K562 (cell line): ENCODE measurements around the gene GPN3. TPM values are rescaled to one million over a fixed set of nuclear protein-coding genes. Genes with fewer than 3 reads are reported as not detected.

Experiments used
- BCLAF1 ChIP-seq, 2 experiments: fragments of 450-650 bp in 1 of 2; IDR thresholded peaks; 2 replicates each; pipeline ENCODE4 v1.6.1; 2011 to 2017; ENCODE audit warnings: low read depth in 2 of 2, antibody characterized with exemption in 1 of 2, borderline replicate concordance in 1 of 2, low read length in 1 of 2, mild to moderate bottlenecking in 1 of 2, mixed read lengths in 1 of 2; ENCODE audit not compliant: control insufficient read depth in 1 of 2
- CC2D1A ChIP-seq: fragments of 450-650 bp; IDR thresholded peaks from 2 replicates; pipeline ENCODE4 v1.6.1; 2017; ENCODE audit warnings: mild to moderate bottlenecking
- CREB3L1 ChIP-seq: fragments of 450-650 bp; IDR thresholded peaks from 2 replicates; pipeline ENCODE4 v1.6.1; 2014; ENCODE audit warnings: low read depth, mild to moderate bottlenecking, moderate library complexity, borderline replicate concordance
- DNMT1 ChIP-seq: fragments of 450-650 bp; IDR thresholded peaks from 2 replicates; pipeline ENCODE4 v1.6.1; 2016; ENCODE audit warnings: antibody characterized with exemption, mild to moderate bottlenecking
- EP300 ChIP-seq: IDR thresholded peaks from 2 replicates; pipeline ENCODE4 v1.6.1; 2012; ENCODE audit warnings: low read length, improper control_type of control experiment
- FOXP1 ChIP-seq: sonication (generic); formaldehyde crosslinking; IDR thresholded peaks from 2 replicates; pipeline ENCODE4 v1.8.0; 2022; ENCODE audit warnings: mild to moderate bottlenecking, missing genetic modification reagents
- GTF2A2 ChIP-seq: IDR thresholded peaks from 2 replicates; pipeline ENCODE4 v1.6.1; 2016; ENCODE audit warnings: mild to moderate bottlenecking, missing genetic modification characterization, missing compliant biosample characterization
- GTF3C2 ChIP-seq: IDR thresholded peaks from 3 replicates; pipeline ENCODE4 v1.6.1; 2011; ENCODE audit warnings: borderline replicate concordance, mild to moderate bottlenecking, moderate library complexity; ENCODE audit not compliant: insufficient read length; ENCODE audit errors: extremely low read depth
- HNRNPH1 ChIP-seq: fragments of 200-400 bp; formaldehyde crosslinking; optimal IDR thresholded peaks from 2 replicates; pipeline ENCODE3; 2017; ENCODE audit warnings: low read depth, mild to moderate bottlenecking, low read length, moderate library complexity
- MCM3 ChIP-seq: fragments of 450-650 bp; IDR thresholded peaks from 2 replicates; pipeline ENCODE4 v1.6.1; 2016
- MLX ChIP-seq, 2 experiments: fragments of 450-650 bp in 1 of 2; sonication (generic) in 1 of 2; formaldehyde crosslinking; conservative IDR thresholded peaks; 2 replicates each; pipeline versions ENCODE4 v1.4.0 to v1.8.1; 2020 to 2022; ENCODE audit warnings: mild to moderate bottlenecking in 1 of 2, missing genetic modification reagents in 1 of 2
- NCOA4 ChIP-seq: fragments of 450-650 bp; IDR thresholded peaks from 2 replicates; pipeline ENCODE4 v1.6.1; 2018; ENCODE audit warnings: mild to moderate bottlenecking; ENCODE audit not compliant: partially characterized antibody
- NUFIP1 ChIP-seq: fragments of 450-650 bp; IDR thresholded peaks from 2 replicates; pipeline ENCODE4 v1.6.1; 2018; ENCODE audit not compliant: partially characterized antibody
- RAD21 ChIP-seq, 2 experiments: fragments of 250-450 bp in 1 of 2; fragments of 450-650 bp in 1 of 2; sonication (Bioruptor Pico) in 1 of 2; formaldehyde crosslinking in 1 of 2; IDR thresholded peaks in 1 of 2; conservative IDR thresholded peaks in 1 of 2; 2 replicates each; pipeline versions ENCODE4 v1.4.0 to v1.8.0; 2020 to 2022; ENCODE audit warnings: mild to moderate bottlenecking in 2 of 2, moderate library complexity in 1 of 2
- TAF1 ChIP-seq: IDR thresholded peaks from 2 replicates; pipeline ENCODE4 v1.6.1; 2011; ENCODE audit warnings: mild to moderate bottlenecking, low read length, moderate library complexity; ENCODE audit not compliant: insufficient read depth, control insufficient read depth, severe bottlenecking; ENCODE audit errors: extremely low read depth
- TAF9B ChIP-seq: fragments of 450-650 bp; IDR thresholded peaks from 2 replicates; pipeline ENCODE4 v1.6.1; 2018; ENCODE audit warnings: mild to moderate bottlenecking; ENCODE audit not compliant: partially characterized antibody
- TRIM24 ChIP-seq, 2 experiments: fragments of 450-650 bp; IDR thresholded peaks; 2 replicates each; pipeline ENCODE4 v1.6.1; 2016
- ZNF165 ChIP-seq: fragments of 250-450 bp; sonication (Bioruptor Pico); IDR thresholded peaks from 2 replicates; pipeline ENCODE4 v1.4.0; 2020; ENCODE audit warnings: borderline replicate concordance
- polyA plus RNA-seq, 8 experiments: library from polyadenylated mRNA; depleted of rRNA in 4 of 8; stranded (reverse) in 5 of 8; unstranded in 3 of 8; fragments of >200 nt; fragmentation: Nextera tagmentation in 2 of 8; fragmentation: Illumina TruSeq in 1 of 8; extraction: Ambion mirVana in 2 of 8; extraction: Trizol in 1 of 8; gene quantifications; 2 replicates each; pipeline versions ENCODE4 v1.2.1 to v1.2.3, GENCODE V29; 2011 to 2014; ENCODE audit warnings: inconsistent platforms in 1 of 8, missing spikeins in 1 of 8
- total RNA-seq, 7 experiments: library from RNA; depleted of rRNA in 6 of 7; stranded (reverse); fragments of >200 nt in 6 of 7; fragmentation: Illumina TruSeq in 2 of 7; extraction: Trizol in 2 of 7; gene quantifications; 2 replicates each; pipeline versions ENCODE4 v1.2.1 to v1.2.3, GENCODE V29; 2011 to 2021; ENCODE audit warnings: low replicate concordance in 1 of 7

GPN3 gene
- total and polyA plus RNA-seq, 9 of the 15 experiments (the other 6 are each of a cell fraction or from before 2014, with no cell fraction given) = 35.8 to 123 (median 64.2) TPM

- 0 out of 4 replicates have a peak, but pooled peaks of 1 of the 2 experiments have one; percentile 28 for TF ChIP-seq BCLAF1 (IDR thresholded peaks at IDR 0.05; ENCODE audit: borderline replicate concordance in 1 of 2, control insufficient read depth in 1 of 2, low read depth in 2 of 2, low read length in 1 of 2)
- no peak; the same call in 1 of the 2 replicates for TF ChIP-seq CC2D1A
- no peak for TF ChIP-seq MLX (CRISPR knock-in tag; conservative IDR thresholded peaks at IDR 0.05)
- TF ChIP-seq GTF3C2 = no peak
- no peak for TF ChIP-seq ZNF165 (CRISPR knock-in tag)
- TF ChIP-seq EP300 = no peak
- no peak for TF ChIP-seq TRIM24 (IDR thresholded peaks at IDR 0.05)
- no peak for TF ChIP-seq NUFIP1
- no peak for TF ChIP-seq MCM3
- peak; percentile 89 for TF ChIP-seq TAF1
- TF ChIP-seq FOXP1 (CRISPR knock-in tag) = peak; percentile 89; the same call in 1 of the 2 replicates
- TF ChIP-seq RAD21 (CRISPR knock-in tag; conservative IDR thresholded peaks at IDR 0.05 in 1 of 2, IDR thresholded peaks at IDR 0.05 in 1 of 2) = peak; percentile 22 to 27; a peak in 3 of 4 replicates
- no peak for TF ChIP-seq DNMT1
- no peak for TF ChIP-seq GTF2A2
- TF ChIP-seq NCOA4 = no peak
- no peak for TF ChIP-seq HNRNPH1
- TF ChIP-seq CREB3L1 = no peak; the same call in 1 of the 2 replicates
- TF ChIP-seq TAF9B = peak; percentile 71
These were observed 64.7 kb downstream of the GPN3 start, which contains the start of gene ANAPC7 (continued) for GRCh38 chr12:110403146-110403975.
